D721Med (cell line): ENCODE measurements around the gene SEMA3E.

Source experiments
- DNase-seq: peaks from one replicate; pipeline ENCODE4 v3.0.0; 2011; ENCODE audit warnings: low spot score; ENCODE audit not compliant: insufficient read length
- FAIRE-seq: peaks from 2 replicates; lab custom pipeline; 2011; peaks lifted over from hg19 to GRCh38; lab: Jason Lieb, UNC
- TF ChIP-seq, protein P1 (sequence below): IDR thresholded peaks from 2 replicates; pipeline ENCODE4 v1.5.1; 2012; ENCODE audit warnings: mild to moderate bottlenecking, control low read depth; ENCODE audit not compliant: insufficient read depth; ENCODE audit errors: missing control alignments

Gene SEMA3E

DNA sequence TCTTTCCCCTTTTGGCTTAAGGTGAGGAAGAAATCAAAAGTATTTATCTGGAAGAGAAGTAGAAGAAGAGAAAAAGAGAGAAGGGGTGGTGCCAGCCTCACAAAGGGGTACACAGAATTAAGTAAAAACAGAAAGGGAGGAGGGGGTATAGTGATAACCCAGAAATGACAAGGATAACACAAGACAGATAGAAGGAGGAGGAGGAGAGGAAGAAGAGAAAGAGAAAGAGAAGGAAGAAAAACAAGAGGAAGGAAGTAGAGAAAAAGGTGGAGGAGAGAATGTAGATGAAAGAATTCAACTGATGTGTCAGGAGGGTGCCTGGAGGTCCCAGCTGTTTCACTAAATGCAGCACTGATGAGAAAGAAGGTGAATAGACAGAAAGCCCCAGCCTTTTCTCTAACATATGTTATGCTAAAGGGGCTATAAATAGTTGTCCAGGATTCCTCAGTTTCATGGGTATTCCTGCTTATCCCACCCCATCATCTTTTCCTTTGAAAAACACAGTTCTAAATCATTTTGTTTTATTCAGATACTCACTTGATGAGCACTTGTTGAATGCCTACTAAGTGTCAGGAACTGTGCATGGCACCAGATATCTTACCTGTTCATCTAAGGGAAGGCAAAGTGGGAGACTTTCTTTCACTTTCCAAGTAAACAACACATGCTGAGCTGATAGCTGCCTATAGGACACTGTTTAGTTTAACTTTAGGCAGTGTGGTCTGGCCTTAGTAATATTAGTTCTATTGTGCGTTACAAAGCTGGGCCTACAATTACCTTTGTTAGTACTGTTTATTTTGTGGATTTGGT, 8.0 kb downstream of the SEMA3E start:
- FAIRE-seq (no peak), DNase-seq (no peak)
- TF ChIP-seq, protein P1, sequence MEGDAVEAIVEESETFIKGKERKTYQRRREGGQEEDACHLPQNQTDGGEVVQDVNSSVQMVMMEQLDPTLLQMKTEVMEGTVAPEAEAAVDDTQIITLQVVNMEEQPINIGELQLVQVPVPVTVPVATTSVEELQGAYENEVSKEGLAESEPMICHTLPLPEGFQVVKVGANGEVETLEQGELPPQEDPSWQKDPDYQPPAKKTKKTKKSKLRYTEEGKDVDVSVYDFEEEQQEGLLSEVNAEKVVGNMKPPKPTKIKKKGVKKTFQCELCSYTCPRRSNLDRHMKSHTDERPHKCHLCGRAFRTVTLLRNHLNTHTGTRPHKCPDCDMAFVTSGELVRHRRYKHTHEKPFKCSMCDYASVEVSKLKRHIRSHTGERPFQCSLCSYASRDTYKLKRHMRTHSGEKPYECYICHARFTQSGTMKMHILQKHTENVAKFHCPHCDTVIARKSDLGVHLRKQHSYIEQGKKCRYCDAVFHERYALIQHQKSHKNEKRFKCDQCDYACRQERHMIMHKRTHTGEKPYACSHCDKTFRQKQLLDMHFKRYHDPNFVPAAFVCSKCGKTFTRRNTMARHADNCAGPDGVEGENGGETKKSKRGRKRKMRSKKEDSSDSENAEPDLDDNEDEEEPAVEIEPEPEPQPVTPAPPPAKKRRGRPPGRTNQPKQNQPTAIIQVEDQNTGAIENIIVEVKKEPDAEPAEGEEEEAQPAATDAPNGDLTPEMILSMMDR = no peak

DNA sequence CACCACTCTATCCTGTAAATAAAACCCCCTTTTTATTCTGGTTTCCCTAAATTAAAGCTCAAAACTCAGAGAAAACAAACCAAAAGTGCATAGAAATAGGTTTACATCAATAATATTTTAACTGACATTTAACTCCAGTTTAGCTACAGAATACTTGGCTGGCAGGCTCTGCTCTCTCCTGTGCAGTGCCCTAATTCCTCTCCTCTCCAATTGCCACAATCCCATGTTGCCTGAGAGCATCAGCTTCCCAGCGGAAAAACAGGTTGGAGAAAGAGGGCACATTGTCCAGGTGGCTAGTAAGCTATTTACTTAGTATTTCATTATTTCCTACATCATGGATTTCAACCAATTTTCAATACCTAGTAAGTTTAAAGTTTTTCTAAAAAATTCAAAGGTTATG, 8.7 kb downstream of the SEMA3E start:
- TF ChIP-seq, protein P1 = no peak
- DNase-seq (no peak), FAIRE-seq (no peak)

DNA sequence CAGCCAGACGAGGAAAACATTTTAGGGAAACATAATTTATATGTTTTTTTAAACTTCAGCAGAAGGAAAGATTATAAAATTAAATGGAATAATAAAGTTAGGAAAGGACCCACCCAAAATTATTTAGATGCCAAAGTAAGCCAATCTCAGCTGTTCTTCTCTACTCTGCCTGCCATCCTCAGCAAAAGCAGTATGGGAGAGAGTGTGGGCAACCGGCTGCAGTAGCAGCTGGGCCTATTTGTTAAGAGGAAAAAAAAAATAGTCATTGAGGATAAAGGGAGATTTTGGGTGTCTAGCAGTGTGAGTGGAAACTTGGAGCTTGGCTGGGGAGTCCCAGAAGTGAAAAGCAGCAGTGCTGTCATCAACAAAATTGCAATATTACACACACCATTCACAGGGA, 15.4 kb downstream of the SEMA3E start:
- DNase-seq = no peak
- TF ChIP-seq, protein P1 = no peak

DNA sequence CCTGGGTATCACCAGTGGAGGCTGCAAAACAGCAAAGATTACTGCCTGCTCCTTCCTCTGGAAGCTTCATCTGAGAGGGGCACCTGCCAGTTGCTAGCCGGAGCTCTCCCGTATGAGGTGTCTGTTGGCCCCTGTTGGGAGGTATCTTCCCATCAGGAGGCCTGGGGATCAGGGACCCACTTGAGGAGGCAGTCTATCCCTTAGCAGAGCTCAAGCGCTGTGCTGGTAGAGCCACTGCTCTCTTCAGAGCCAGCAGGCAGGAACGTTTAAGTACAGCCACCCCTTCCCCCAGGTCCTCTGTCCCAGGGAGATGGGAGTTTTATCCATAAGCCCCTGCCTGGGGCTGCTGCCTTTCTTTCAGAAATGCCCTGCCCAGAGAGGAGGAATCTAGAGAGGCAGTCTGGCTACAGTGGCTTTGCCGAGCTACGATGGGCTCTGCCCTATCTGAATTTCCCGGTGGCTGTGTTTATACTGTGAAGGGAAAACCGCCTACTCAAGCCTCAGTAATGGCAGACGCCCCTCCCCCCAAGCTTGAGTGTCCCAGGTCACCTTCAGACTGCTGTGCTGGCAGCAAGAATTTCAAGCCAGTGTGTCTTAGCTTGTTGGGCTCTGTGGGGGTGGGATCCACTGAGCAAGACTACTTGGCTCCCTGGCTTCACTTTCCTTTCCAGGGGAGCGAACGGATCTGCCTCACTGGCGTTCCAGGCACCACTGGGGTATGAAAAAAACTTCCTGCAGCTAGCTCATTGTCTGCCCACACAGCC, 19.6 kb downstream of the SEMA3E start:
- DNase-seq (no peak), FAIRE-seq (no peak)
- TF ChIP-seq, protein P1 = no peak

More for the DNA sequence above, 15.4 kb downstream of the SEMA3E start:
- no peak for FAIRE-seq

DNA sequence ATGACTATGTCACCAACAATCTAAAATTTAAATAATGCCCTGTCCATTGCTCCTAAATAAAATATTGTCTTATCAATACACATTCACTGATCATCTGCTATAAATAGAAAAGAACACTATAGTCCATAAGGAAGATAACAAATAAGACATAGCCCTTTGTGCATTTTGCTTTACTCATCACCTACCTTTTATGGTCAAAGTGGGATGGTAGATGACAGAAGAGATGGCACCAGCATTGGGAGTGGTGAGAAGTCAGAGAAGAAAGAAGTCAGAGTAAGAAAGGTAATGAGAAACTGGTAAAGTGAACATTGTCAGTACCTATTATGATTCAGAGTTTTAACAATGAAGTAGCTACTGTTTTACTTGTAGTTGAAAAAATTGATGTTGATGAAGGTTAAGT, 31.1 kb downstream of the SEMA3E start:
- no peak for DNase-seq
- no peak for FAIRE-seq

DNA sequence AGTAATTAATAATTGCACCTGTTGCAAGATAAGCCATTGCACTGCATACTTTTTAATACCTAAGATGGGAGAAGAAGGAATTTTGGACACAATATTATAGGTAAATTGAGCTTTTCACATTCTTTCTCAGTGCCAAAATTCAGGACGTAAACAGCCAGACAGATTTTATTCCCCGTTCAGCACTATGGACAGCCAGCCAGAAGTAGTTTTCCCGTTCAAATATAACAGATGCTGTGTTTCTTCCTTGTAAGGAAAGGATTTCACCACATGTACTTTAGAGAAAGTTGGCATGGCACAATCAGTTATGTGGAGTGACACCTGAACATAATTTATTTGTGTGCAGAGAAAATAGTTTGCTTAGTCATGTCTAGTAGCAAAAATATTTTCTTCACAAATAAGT, 34.8 kb downstream of the SEMA3E start:
- FAIRE-seq (no peak), DNase-seq (no peak)
- TF ChIP-seq, protein P1 = no peak

More for the DNA sequence above, 31.1 kb downstream of the SEMA3E start:
- TF ChIP-seq, protein P1 = no peak
